T follicular helper cell (primary cell): Measurements from ENCODE around the gene FIBCD1.

Experiments used
- DNase-seq: peaks from one replicate; pipeline ENCODE4 v3.0.0-alpha.2; 2020; ENCODE audit warnings: low read depth

FIBCD1 gene

DNA sequence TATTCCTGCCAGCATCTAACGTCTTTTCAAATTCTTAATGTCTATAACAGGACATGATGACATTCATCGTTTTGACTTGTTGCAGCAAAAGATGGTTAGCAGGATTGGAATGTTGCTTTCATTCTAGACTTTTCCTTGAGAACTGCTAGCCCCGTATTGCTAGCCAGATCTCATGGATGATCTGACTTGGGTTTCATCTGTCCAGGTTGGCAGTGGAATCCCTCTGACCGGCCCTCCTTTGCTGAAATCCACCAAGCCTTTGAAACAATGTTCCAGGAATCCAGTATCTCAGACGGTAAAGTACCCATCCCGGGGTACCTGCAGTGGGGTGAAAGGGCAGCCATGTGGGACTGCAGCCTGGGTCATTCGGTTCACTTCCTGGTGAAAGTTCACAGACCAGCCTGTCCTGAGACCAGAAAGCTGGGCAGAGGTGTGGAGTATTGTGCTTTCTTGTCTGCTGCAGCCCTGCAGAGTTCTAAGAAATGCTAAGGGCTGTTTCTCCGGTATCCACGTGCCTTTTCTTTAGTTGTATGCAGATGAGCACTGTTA is 59.1 kb downstream of the FIBCD1 start:
- DNase-seq, result no peak

GRCh38 chr9:130878295-130878694 is 60.8 kb downstream of the FIBCD1 start:
- no peak for DNase-seq

DNA sequence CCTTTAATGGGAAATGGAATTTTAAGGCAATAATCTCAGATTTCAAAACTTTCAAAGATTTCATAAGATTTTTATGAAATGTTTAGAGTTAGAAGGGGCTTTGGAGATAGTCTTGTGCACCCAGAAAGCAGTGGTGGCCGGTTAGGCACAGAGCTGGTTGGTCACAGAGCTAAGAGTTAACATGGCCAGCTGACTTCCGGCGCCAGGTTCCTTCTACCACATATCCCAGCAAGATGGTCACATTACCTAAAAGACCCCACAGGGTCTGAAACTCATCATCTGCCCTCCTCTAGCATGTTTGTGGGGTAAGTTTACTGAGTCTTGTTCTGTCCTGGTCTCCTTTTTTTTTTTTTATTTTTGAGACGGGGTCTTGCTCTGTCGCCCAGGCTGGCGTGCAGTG is 61.7 kb downstream of the FIBCD1 start:
- DNase-seq, result no peak

DNA sequence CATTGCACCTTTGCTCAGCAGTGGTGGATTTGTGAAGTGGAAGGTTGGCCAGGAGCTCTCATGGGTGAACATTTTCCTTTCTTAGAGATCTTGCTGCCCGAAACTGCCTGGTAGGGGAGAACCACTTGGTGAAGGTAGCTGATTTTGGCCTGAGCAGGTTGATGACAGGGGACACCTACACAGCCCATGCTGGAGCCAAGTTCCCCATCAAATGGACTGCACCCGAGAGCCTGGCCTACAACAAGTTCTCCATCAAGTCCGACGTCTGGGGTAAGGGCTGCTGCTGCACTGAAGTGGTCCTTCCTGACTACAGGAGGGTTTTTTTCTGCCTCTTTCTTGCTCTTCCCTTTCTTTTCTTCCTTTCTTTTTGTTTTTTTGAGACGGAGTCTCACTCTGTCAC is 64.3 kb downstream of the FIBCD1 start:
- no peak for DNase-seq

- no peak for DNase-seq
These were observed 65.1 kb downstream of the FIBCD1 start for GRCh38 chr9:130873966-130874365.

- DNase-seq, result no peak
These were observed 66.0 kb downstream of the FIBCD1 start for GRCh38 chr9:130872912-130873503.

- no peak for DNase-seq
These were observed 66.5 kb downstream of the FIBCD1 start for GRCh38 chr9:130872508-130872907.

- DNase-seq, result no peak
These were observed 67.0 kb downstream of the FIBCD1 start for GRCh38 chr9:130872093-130872492.

DNA sequence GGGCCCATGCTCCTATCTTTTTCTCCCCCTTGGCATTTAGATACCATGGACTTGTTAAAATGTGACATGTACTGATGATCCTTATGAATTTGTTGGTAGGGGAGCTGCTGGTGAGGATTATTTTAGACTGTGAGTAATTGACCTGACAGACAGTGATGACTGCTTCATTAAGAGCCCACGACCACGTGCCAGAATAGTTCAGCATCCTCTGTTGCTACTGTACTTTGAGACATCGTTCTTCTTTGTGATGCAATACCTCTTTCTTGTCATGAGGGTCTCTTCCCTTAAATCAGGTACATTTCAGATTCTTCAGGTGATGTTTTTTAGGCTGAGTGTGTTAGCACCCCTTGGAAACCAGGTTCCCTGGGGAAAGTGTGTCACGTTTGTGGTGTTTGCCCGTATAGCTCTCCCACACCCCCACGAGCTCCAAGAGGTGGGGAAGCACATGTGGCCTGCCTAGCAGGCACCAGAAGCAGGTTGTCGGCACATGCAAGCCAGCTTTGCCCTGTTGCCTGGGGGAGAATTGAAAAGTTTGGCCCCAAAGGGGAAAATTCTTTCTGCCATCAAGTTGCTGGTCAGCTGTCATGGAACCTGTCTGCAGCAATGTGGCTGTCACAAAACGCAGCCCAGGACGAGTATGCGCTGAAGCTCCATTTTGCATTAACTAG is 67.5 kb downstream of the FIBCD1 start:
- DNase-seq, result no peak

- DNase-seq, result no peak
These were observed 68.3 kb downstream of the FIBCD1 start for GRCh38 chr9:130870491-130871381.

DNA sequence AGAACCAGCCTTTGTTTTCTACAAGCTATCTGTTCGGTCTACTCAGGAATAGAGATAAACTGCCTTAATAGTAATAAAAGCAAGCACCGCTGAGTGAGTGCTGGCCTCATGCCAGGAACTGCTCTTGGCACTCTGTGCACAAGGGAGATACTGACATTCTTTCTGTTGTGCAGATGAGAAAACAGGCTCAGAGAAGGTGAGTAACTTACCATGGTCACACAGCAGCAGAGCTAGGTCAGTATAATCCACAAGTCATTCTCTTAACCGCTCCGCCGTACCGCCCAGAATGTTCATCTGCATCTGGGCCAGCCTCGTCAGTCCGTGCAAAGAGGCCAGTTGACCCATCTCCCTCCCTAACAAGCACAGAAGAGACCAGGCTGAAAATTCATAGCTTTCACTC is 69.8 kb downstream of the FIBCD1 start:
- DNase-seq, result no peak

DNA sequence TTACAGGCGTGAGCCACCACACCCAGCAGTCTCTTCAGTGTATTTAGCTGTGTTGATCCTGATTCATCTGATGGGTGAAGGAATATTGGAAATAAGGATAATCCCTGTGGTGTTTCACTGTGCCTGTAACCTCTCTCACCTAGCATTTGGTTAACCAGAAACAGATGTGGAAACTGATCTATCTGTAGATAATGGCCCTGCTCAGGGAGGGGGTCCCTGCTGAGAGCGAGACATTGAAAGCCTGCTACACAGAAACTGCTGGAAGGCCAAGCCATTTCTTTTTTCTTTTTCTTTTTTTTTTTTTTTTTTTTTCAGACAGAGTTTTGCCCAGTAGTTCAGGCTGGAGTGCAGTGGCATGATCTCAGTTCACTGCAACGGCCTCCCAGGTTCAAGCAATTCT is 70.8 kb downstream of the FIBCD1 start:
- DNase-seq, result no peak

DNA sequence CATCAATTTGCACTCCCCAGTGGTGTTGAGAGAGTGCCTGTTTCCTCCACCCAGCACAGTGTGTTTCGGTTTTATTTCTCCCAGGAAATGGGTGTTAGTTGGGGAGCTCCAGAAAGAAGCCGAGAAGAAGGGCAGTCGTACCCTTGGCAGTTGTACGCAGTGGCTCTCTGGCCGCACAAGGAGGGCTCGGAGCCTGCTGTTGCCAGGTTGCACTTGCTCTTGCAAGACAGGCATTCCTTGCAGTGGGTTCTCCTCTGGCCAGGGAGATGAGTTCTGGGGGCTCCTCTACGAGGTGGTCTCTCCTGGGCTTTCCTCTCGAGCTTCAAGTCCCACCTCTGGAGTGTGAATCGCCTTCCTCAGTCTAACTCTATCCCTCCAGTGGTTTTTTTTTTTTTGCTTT is 71.5 kb downstream of the FIBCD1 start:
- DNase-seq, result no peak

DNA sequence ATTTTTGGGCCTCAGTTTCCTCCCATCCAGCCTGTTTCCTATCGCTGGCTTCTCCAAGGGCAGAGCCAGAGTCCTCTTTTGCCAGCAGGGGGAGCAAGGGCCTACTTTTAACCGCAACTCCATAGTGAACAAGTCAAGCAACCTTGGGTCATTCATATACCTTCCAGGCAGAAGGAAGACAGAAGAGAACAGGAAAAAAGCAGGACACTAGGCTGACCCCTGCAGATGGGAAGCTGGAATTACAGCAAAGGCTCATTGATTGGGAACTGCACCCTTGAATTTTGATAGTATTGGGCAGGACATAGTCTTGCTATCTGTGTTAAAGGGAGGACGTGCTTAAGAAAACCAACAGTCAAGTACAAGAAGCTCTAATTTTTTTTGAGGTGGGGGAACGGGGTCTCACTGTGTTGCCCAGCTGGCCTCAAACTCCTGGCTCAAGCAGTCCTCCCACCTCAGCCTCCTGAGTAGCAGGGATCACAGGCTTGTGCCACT is 72.5 kb downstream of the FIBCD1 start:
- DNase-seq, result peak; percentile 32

DNA sequence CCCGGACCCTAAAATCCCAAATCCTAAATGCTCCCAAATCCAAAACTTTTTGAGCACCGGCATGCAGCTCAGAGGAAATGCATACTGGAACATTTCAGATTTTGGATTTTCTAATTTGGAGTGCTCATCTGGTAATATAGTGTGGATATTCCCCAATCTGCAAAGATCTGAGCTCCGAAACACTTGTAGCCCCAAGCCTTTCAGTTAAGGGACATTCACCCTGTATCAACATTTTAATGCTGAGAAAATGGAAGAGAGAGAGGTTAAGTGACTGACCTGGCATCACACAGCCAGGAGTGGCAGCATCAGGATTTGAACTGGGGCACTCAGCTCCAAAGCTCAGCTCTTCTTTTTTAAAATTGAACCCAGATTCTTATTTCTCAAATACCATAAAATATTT is 73.1 kb downstream of the FIBCD1 start:
- no peak for DNase-seq

- no peak for DNase-seq
These were observed 74.5 kb downstream of the FIBCD1 start for GRCh38 chr9:130864541-130864940.

DNA sequence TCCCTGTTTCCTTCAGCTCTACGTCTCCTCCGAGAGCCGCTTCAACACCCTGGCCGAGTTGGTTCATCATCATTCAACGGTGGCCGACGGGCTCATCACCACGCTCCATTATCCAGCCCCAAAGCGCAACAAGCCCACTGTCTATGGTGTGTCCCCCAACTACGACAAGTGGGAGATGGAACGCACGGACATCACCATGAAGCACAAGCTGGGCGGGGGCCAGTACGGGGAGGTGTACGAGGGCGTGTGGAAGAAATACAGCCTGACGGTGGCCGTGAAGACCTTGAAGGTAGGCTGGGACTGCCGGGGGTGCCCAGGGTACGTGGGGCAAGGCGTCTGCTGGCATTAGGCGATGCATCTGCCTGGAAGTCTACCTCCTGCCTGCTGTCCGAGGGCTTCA is 76.3 kb downstream of the FIBCD1 start:
- no peak for DNase-seq

GRCh38 chr9:130862217-130862616 is 76.8 kb downstream of the FIBCD1 start:
- no peak for DNase-seq

GRCh38 chr9:130861372-130862180 is 77.5 kb downstream of the FIBCD1 start:
- no peak for DNase-seq

DNA sequence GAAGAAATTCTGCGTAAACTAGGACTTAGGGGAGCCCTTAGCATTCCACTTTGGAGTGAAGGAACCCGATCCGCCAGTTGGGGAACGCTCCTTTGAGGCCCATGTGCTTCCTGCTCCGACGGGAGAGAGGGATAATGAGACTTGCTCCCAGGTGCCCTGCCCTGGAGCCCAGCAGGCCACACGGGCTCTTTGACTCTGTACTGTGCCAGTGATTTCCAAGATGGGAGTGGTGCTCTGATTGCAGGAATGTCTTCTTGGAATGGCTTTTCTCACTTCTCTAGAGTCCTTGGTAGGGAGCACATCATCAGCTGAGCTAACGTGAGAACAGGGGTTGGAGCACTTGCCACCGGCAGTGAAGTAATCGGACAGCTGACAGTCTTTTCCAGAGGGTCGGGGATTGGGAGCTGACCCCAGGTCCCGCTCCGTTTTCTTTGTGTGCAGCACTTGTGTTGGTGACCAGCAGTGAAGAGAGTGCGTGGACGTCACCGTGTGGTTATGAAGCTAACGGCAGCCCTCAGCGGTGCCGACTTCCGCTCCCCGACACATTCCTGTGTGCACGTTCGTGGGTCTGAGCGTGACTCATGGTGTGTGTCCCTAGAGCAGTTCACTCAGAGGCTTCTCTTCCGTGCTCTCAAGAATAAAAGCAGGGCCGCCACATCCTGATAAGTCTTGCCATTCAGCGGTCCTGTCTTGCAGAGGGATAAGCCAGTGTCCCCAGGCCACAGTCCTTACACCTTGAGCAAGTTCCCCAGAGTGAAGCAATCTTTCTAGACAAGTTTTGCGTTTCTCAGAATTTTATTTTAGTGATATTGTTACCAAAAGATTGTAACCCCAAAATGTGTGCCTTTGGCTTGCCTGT is 78.4 kb downstream of the FIBCD1 start:
- DNase-seq, result no peak
